Measurements from ENCODE around the gene CELSR1.

The CELSR1 gene

GRCh38 chr22:46551321-46551720 lies 13.9 kb upstream of the CELSR1 start:
- DNase-seq (ENCODE audit: low read depth), result no peak

- DNase-seq (ENCODE audit: low read depth), result no peak
Measured at GRCh38 chr22:46549971-46550641, 12.7 kb upstream of the CELSR1 start.

GRCh38 chr22:46549563-46549840 lies 12.1 kb upstream of the CELSR1 start:
- DNase-seq (ENCODE audit: low read depth), result no peak

GRCh38 chr22:46547883-46548244 lies 10.4 kb upstream of the CELSR1 start:
- DNase-seq (ENCODE audit: low read depth), result no peak

- DNase-seq (ENCODE audit: low read depth), result no peak
Measured at GRCh38 chr22:46547179-46547882, 9.9 kb upstream of the CELSR1 start.

GRCh38 chr22:46546466-46547178 lies 9.2 kb upstream of the CELSR1 start:
- DNase-seq (ENCODE audit: low read depth), result no peak

- DNase-seq (ENCODE audit: low read depth), result no peak
Measured at GRCh38 chr22:46545086-46545792, 7.8 kb upstream of the CELSR1 start.

- peak; percentile 31 for DNase-seq (ENCODE audit: low read depth)
Measured at GRCh38 chr22:46542011-46542985, 4.9 kb upstream of the CELSR1 start.

- no peak for DNase-seq (ENCODE audit: low read depth)
Measured at GRCh38 chr22:46541536-46541935, 4.1 kb upstream of the CELSR1 start.

GRCh38 chr22:46540874-46541273 lies 3.5 kb upstream of the CELSR1 start:
- DNase-seq (ENCODE audit: low read depth), result no peak

- no peak for DNase-seq (ENCODE audit: low read depth)
Measured at GRCh38 chr22:46539169-46539568, 1.7 kb upstream of the CELSR1 start.

- no peak for DNase-seq (ENCODE audit: low read depth)
Measured at GRCh38 chr22:46538814-46539160, 1.4 kb upstream of the CELSR1 start.

GRCh38 chr22:46537946-46538813 lies 760 bp upstream of the CELSR1 start:
- DNase-seq (ENCODE audit: low read depth), result no peak

GRCh38 chr22:46536537-46537224 lies 739 bp downstream of the CELSR1 start:
- DNase-seq (ENCODE audit: low read depth), result no peak

GRCh38 chr22:46535876-46536536 lies 1.4 kb downstream of the CELSR1 start:
- no peak for DNase-seq (ENCODE audit: low read depth)

- DNase-seq (ENCODE audit: low read depth), result no peak
Measured at GRCh38 chr22:46534901-46535630, 2.4 kb downstream of the CELSR1 start.

GRCh38 chr22:46534177-46534776 lies 3.1 kb downstream of the CELSR1 start:
- DNase-seq (ENCODE audit: low read depth), result no peak

- DNase-seq (ENCODE audit: low read depth), result no peak
Measured at GRCh38 chr22:46533070-46533833, 4.2 kb downstream of the CELSR1 start.

All from CMK (cell line).